Measurements from ENCODE around the gene DHRS12.

DHRS12 gene

DNA sequence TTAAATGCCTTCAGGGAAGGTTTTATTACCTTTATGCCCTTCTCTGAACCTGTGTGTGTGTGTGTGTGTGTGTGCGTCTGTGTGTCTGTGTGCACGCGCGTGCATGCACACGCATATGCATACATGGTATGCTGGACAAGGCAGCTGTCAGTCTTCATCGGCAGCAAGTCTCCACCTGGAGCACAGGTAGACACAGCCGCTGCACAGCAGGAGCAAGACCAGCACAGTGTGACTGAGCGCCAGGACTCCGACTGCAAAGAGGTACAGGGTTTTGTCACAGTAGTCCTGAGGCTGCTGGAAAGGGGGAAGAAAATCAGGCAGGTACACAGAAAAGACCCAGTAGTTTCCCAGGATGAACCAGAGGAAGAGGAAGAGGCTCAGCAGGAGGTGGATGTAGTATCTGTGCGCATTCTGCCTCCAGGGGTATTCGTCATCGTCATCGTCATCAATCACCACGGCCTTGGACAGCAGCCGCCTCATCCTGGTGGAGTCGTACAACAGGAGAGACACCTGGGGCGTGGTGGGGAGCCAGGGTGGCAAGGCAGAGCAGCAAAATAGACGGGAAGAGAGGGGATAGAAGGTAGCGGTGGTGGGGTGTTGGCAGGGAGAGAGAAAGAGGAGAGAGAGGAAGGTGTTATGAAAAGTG is 12.8 kb upstream of the DHRS12 start:
- no peak overlapping the region for H3K27ac ChIP-seq (ENCODE audit: low read depth, low read length)
- peak; percentile 55 to 79 for DNase-seq
- H3K14ac ChIP-seq (ENCODE audit: low read length) = no peak overlapping the region
- H3K9ac ChIP-seq (ENCODE audit: low read length) = no peak overlapping the region
- no CpG with 5 or more reads among the region's 19 CpGs for WGBS (ENCODE audit: extremely low coverage, insufficient coverage, insufficient read length)
- H3K36me3 ChIP-seq (ENCODE audit: control insufficient read depth in 1 of 2, insufficient read depth in 2 of 2, low read length in 2 of 2) = no peaks in the 10 kb centered on the region
- H2AK5ac ChIP-seq (ENCODE audit: low read length) = no peak overlapping the region
- no peak overlapping the region for H4K91ac ChIP-seq (ENCODE audit: low read depth, low read length)
- H4K12ac ChIP-seq (ENCODE audit: low read depth, low read length) = no peak overlapping the region
- no peak overlapping the region for H3K4me2 ChIP-seq (ENCODE audit: low read length)
- H2BK12ac ChIP-seq (ENCODE audit: low read length) = no peak overlapping the region
- no peaks in the 10 kb centered on the region for H3K27me3 ChIP-seq (ENCODE audit: insufficient read depth, low read length)
- no peak overlapping the region for H4K8ac ChIP-seq (ENCODE audit: low read depth, low read length)
- H3K18ac ChIP-seq (ENCODE audit: low read length) = no peak overlapping the region
- no peak overlapping the region for H2AFZ ChIP-seq (ENCODE audit: insufficient read depth, low read length, poor library complexity)
- H3K79me1 ChIP-seq (ENCODE audit: low read length) = no peaks in the 10 kb centered on the region
- peaks cover 4 to 6% of the 10 kb centered on the region in 2 experiments for H3K4me1 ChIP-seq (ENCODE audit: control insufficient read depth in 1 of 2, insufficient read depth in 2 of 2, low read length in 2 of 2)
- no peak overlapping the region for H3K4ac ChIP-seq (ENCODE audit: low read depth, low read length)
- no peak overlapping the region for H2BK5ac ChIP-seq (ENCODE audit: low read depth, low read length, poor library complexity)
- no peak overlapping the region for H3K23ac ChIP-seq (ENCODE audit: low read length)
- H3K9me3 ChIP-seq (ENCODE audit: insufficient read depth, low read depth, low read length) = peaks cover 1% of the 10 kb centered on the region
- H3K4me3 ChIP-seq (ENCODE audit: low read depth, low read length) = no peak overlapping the region
- no peaks in the 10 kb centered on the region for H3K79me2 ChIP-seq (ENCODE audit: control insufficient read depth, insufficient read depth, low read length, poor library complexity)
- no peak overlapping the region for H2BK120ac ChIP-seq (ENCODE audit: insufficient read depth, low read length, poor library complexity)

DNA sequence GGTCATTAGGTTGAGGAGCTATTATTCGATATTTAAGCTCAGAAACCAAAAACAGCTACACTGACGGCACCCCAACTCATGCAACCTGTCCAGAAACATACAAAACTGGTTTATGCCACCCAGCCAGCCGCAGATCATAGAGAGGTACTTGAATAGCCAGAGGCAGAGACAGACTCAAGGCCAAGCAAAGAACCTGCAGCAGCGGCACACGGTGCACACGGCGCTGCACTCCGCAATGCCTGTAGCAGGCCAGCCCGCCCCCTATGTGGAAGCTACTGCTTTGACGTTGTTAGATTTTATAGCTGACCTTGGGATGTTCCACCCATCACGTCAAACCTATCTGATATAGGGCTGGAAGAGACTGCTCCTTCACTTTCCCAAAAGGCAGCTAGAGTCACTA is 11.9 kb upstream of the DHRS12 start:
- no peaks in the 10 kb centered on the region for H3K36me3 ChIP-seq (ENCODE audit: control insufficient read depth in 1 of 2, insufficient read depth in 2 of 2, low read length in 2 of 2)
- no peak overlapping the region for H4K8ac ChIP-seq (ENCODE audit: low read depth, low read length)
- H4K12ac ChIP-seq (ENCODE audit: low read depth, low read length) = no peak overlapping the region
- H4K91ac ChIP-seq (ENCODE audit: low read depth, low read length) = no peak overlapping the region
- H3K14ac ChIP-seq (ENCODE audit: low read length) = no peak overlapping the region
- peaks cover 1% of the 10 kb centered on the region for H3K9me3 ChIP-seq (ENCODE audit: insufficient read depth, low read depth, low read length)
- no peak overlapping the region for H3K4me3 ChIP-seq (ENCODE audit: low read depth, low read length)
- peaks cover 4 to 7% of the 10 kb centered on the region in 2 experiments for H3K4me1 ChIP-seq (ENCODE audit: control insufficient read depth in 1 of 2, insufficient read depth in 2 of 2, low read length in 2 of 2)
- DNase-seq = no peak
- H3K79me2 ChIP-seq (ENCODE audit: control insufficient read depth, insufficient read depth, low read length, poor library complexity) = no peaks in the 10 kb centered on the region
- H2BK5ac ChIP-seq (ENCODE audit: low read depth, low read length, poor library complexity) = no peak overlapping the region
- H2AFZ ChIP-seq (ENCODE audit: insufficient read depth, low read length, poor library complexity) = no peak overlapping the region
- no peak overlapping the region for H3K23ac ChIP-seq (ENCODE audit: low read length)
- H2AK5ac ChIP-seq (ENCODE audit: low read length) = no peak overlapping the region
- no peaks in the 10 kb centered on the region for H3K79me1 ChIP-seq (ENCODE audit: low read length)
- no peak overlapping the region for H2BK12ac ChIP-seq (ENCODE audit: low read length)
- WGBS (ENCODE audit: extremely low coverage, insufficient coverage, insufficient read length) = no CpG with 5 or more reads among the region's 11 CpGs
- H3K4me2 ChIP-seq (ENCODE audit: low read length) = peak overlapping the region; percentile 49
- H2BK120ac ChIP-seq (ENCODE audit: insufficient read depth, low read length, poor library complexity) = no peak overlapping the region
- no peaks in the 10 kb centered on the region for H3K27me3 ChIP-seq (ENCODE audit: insufficient read depth, low read length)
- H3K27ac ChIP-seq (ENCODE audit: low read depth, low read length) = no peak overlapping the region
- no peak overlapping the region for H3K18ac ChIP-seq (ENCODE audit: low read length)
- H3K9ac ChIP-seq (ENCODE audit: low read length) = no peak overlapping the region
- no peak overlapping the region for H3K4ac ChIP-seq (ENCODE audit: low read depth, low read length)

DNA sequence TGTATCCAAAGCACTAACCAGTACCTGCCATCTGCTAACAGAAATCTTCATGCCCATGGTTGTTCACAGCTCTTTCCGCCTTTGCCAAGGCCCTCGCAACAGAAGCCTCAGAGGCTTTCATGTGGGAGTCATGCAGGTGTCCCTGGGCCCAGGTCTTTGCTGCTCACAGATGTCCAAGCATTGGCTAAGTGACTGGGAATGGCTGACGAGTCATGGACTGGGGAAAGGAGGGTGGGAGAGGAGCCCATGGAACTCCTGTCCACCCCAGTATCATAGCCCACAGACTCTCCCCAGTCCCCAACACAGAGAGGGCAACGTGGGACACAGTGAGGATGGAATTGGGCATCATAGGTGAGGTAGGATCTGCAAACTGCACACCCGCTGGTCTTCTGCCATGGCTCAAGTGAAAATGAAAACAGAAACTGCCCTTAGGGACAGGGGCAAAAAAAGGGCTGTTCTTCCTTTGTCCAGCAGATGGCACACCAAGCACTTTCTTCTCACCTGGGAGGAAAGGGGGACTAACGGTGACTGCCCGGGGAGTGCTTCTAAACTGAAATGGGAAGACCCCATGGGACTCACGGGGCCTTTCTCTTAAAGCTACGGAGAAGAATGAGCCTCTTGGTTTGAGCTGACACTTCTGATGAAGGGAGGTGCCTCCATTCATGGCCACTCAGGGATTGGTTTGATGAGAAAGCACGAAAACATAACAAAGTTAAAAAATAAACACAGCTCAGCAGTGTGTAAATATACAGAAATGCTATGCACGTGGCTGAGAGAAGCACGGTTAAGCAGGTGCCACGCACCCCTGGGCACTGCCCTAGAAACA is 11.1 kb upstream of the DHRS12 start:
- Histone ChIP-seq H4K8ac (ENCODE audit: low read depth, low read length) (no peak overlapping the region), H3K4me1 (ENCODE audit: control insufficient read depth in 1 of 2, insufficient read depth in 2 of 2, low read length in 2 of 2) (peaks cover 4 to 7% of the 10 kb centered on the region in 2 experiments), H2BK12ac (ENCODE audit: low read length) (no peak overlapping the region), H3K9me3 (ENCODE audit: insufficient read depth, low read depth, low read length) (peaks cover 1% of the 10 kb centered on the region), H3K36me3 (ENCODE audit: control insufficient read depth in 1 of 2, insufficient read depth in 2 of 2, low read length in 2 of 2) (no peaks in the 10 kb centered on the region), H4K91ac (ENCODE audit: low read depth, low read length) (no peak overlapping the region), H2BK5ac (ENCODE audit: low read depth, low read length, poor library complexity) (no peak overlapping the region), H4K12ac (ENCODE audit: low read depth, low read length) (no peak overlapping the region), H3K4ac (ENCODE audit: low read depth, low read length) (no peak overlapping the region), H3K18ac (ENCODE audit: low read length) (no peak overlapping the region), H3K14ac (ENCODE audit: low read length) (no peak overlapping the region), H3K27me3 (ENCODE audit: insufficient read depth, low read length) (no peaks in the 10 kb centered on the region), H3K79me2 (ENCODE audit: control insufficient read depth, insufficient read depth, low read length, poor library complexity) (no peaks in the 10 kb centered on the region), H2BK120ac (ENCODE audit: insufficient read depth, low read length, poor library complexity) (no peak overlapping the region), H2AFZ (ENCODE audit: insufficient read depth, low read length, poor library complexity) (no peak overlapping the region), H3K27ac (ENCODE audit: low read depth, low read length) (no peak overlapping the region), H2AK5ac (ENCODE audit: low read length) (no peak overlapping the region), H3K9ac (ENCODE audit: low read length) (no peak overlapping the region), H3K79me1 (ENCODE audit: low read length) (no peaks in the 10 kb centered on the region), H3K4me2 (ENCODE audit: low read length) (peak overlapping the region; percentile 49), H3K4me3 (ENCODE audit: low read depth, low read length) (no peak overlapping the region), H3K23ac (ENCODE audit: low read length) (no peak overlapping the region)
- WGBS (ENCODE audit: extremely low coverage, insufficient coverage, insufficient read length) = no CpG with 5 or more reads among the region's 13 CpGs
- peak; percentile 54 to 83 for DNase-seq

DNA sequence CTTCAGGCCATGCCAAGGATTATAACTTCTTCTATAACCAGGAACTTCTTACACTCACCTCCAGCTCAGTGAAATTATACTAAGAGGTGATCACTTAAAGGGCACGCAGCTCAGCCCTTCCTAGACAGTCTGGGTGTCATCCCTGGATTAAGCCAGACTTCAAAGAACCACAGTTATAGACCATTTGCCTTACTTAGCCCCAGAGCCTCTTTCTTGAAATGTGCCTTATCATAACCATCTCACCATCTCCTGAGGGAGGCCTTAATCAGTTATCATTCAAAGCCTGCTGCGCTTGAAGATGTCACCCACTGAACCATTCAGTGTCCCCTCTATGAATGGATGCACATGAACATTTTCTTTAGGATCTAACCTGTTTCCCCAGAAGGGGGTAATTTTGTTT is 10.1 kb upstream of the DHRS12 start:
- DNase-seq = no peak
- Histone ChIP-seq H3K79me1 (ENCODE audit: low read length) (no peaks in the 10 kb centered on the region), H4K91ac (ENCODE audit: low read depth, low read length) (no peak overlapping the region), H3K27me3 (ENCODE audit: insufficient read depth, low read length) (no peaks in the 10 kb centered on the region), H3K14ac (ENCODE audit: low read length) (no peak overlapping the region), H3K9ac (ENCODE audit: low read length) (no peak overlapping the region), H2AFZ (ENCODE audit: insufficient read depth, low read length, poor library complexity) (no peak overlapping the region), H4K8ac (ENCODE audit: low read depth, low read length) (no peak overlapping the region), H2BK5ac (ENCODE audit: low read depth, low read length, poor library complexity) (no peak overlapping the region), H3K23ac (ENCODE audit: low read length) (no peak overlapping the region), H2AK5ac (ENCODE audit: low read length) (no peak overlapping the region), H2BK120ac (ENCODE audit: insufficient read depth, low read length, poor library complexity) (no peak overlapping the region), H4K12ac (ENCODE audit: low read depth, low read length) (no peak overlapping the region), H3K18ac (ENCODE audit: low read length) (no peak overlapping the region), H3K4me2 (ENCODE audit: low read length) (no peak overlapping the region), H3K4me3 (ENCODE audit: low read depth, low read length) (no peak overlapping the region), H3K4ac (ENCODE audit: low read depth, low read length) (no peak overlapping the region), H3K9me3 (ENCODE audit: insufficient read depth, low read depth, low read length) (peaks cover 1% of the 10 kb centered on the region), H2BK12ac (ENCODE audit: low read length) (no peak overlapping the region), H3K4me1 (ENCODE audit: control insufficient read depth in 1 of 2, insufficient read depth in 2 of 2, low read length in 2 of 2) (peaks cover 4 to 7% of the 10 kb centered on the region in 2 experiments), H3K36me3 (ENCODE audit: control insufficient read depth in 1 of 2, insufficient read depth in 2 of 2, low read length in 2 of 2) (no peaks in the 10 kb centered on the region), H3K27ac (ENCODE audit: low read depth, low read length) (no peak overlapping the region), H3K79me2 (ENCODE audit: control insufficient read depth, insufficient read depth, low read length, poor library complexity) (no peaks in the 10 kb centered on the region)
- WGBS (ENCODE audit: extremely low coverage, insufficient coverage, insufficient read length) = no CpG with 5 or more reads among the region's 2 CpGs
